ENCODE measurements around the gene RPS8. TPM values are rescaled to one million over a fixed set of nuclear protein-coding genes. Genes with fewer than 3 reads are reported as not detected.
A peak's percentile ranks its signal among the peaks of the same experiment; 100 is the strongest.
"Not testable (repeated sequence)": the region's sequence is repeated elsewhere in the genome, so short reads cannot be mapped to it uniquely, and the experiment has no call there.

RPS8 gene
- 1,000 to 10,000 TPM; 2,874 to 3,551 (median 2,984) TPM for polyA plus RNA-seq (ENCODE audit: insufficient read depth in 1 of 5, insufficient read length in 5 of 5, low replicate concordance in 1 of 5)
- long read RNA-seq, donor 1, transcript RPS8-205 (2 exons, 391 nt): minor isoform, 406 of 5,470 reads
- long read RNA-seq, donor 1, transcript RPS8-202 (6 exons, 881 nt): major isoform, 2,414 of 5,470 reads
- long read RNA-seq, donor 1, transcript RPS8-207 (5 exons, 1,115 nt): minor isoform, 625 of 5,470 reads
- long read RNA-seq, donor 1, transcript RPS8-203 (3 exons, 898 nt): minor isoform, 393 of 5,470 reads
- long read RNA-seq, donor 1, partial matches to known transcripts: 1,398 of 5,470 reads
- long read RNA-seq, donor 1, other reads (novel, unspliced or antisense): 172 of 5,470 reads
- long read RNA-seq, donor 2, transcript RPS8-207 (5 exons, 1,115 nt): minor isoform, 343 of 2,880 reads
- long read RNA-seq, donor 2, transcript RPS8-203 (3 exons, 898 nt): minor isoform, 80 of 2,880 reads
- long read RNA-seq, donor 2, transcript RPS8-205 (2 exons, 391 nt): minor isoform, 75 of 2,880 reads
- long read RNA-seq, donor 2, transcript RPS8-202 (6 exons, 881 nt): major isoform, 1,709 of 2,880 reads
- long read RNA-seq, donor 2, partial matches to known transcripts: 498 of 2,880 reads
- long read RNA-seq, donor 2, other reads (novel, unspliced or antisense): 147 of 2,880 reads
- long read RNA-seq, donor 3, transcript RPS8-207 (5 exons, 1,115 nt): minor isoform, 452 of 3,839 reads
- long read RNA-seq, donor 3, transcript RPS8-205 (2 exons, 391 nt): minor isoform, 328 of 3,839 reads
- long read RNA-seq, donor 3, transcript RPS8-203 (3 exons, 898 nt): minor isoform, 367 of 3,839 reads
- long read RNA-seq, donor 3, transcript RPS8-202 (6 exons, 881 nt): major isoform, 1,432 of 3,839 reads
- long read RNA-seq, donor 3, partial matches to known transcripts: 1,136 of 3,839 reads
- long read RNA-seq, donor 3, other reads (novel, unspliced or antisense): 96 of 3,839 reads
- long read RNA-seq, donor 4, transcript RPS8-203 (3 exons, 898 nt): minor isoform, 224 of 2,704 reads
- long read RNA-seq, donor 4, transcript RPS8-205 (2 exons, 391 nt): minor isoform, 223 of 2,704 reads
- long read RNA-seq, donor 4, transcript RPS8-207 (5 exons, 1,115 nt): minor isoform, 418 of 2,704 reads
- long read RNA-seq, donor 4, transcript RPS8-202 (6 exons, 881 nt): major isoform, 1,029 of 2,704 reads
- long read RNA-seq, donor 4, partial matches to known transcripts: 679 of 2,704 reads
- long read RNA-seq, donor 4, other reads (novel, unspliced or antisense): 104 of 2,704 reads
- long read RNA-seq, donor 5, transcript RPS8-205 (2 exons, 391 nt): minor isoform, 211 of 5,260 reads
- long read RNA-seq, donor 5, transcript RPS8-202 (6 exons, 881 nt): major isoform, 2,703 of 5,260 reads
- long read RNA-seq, donor 5, transcript RPS8-207 (5 exons, 1,115 nt): minor isoform, 542 of 5,260 reads
- long read RNA-seq, donor 5, transcript RPS8-203 (3 exons, 898 nt): minor isoform, 240 of 5,260 reads
- long read RNA-seq, donor 5, partial matches to known transcripts: 1,348 of 5,260 reads
- long read RNA-seq, donor 5, other reads (novel, unspliced or antisense): 162 of 5,260 reads
- long read RNA-seq, donor 6, transcript RPS8-202 (6 exons, 881 nt): major isoform, 2,635 of 4,543 reads
- long read RNA-seq, donor 6, transcript RPS8-203 (3 exons, 898 nt): minor isoform, 156 of 4,543 reads
- long read RNA-seq, donor 6, transcript RPS8-205 (2 exons, 391 nt): minor isoform, 173 of 4,543 reads
- long read RNA-seq, donor 6, transcript RPS8-207 (5 exons, 1,115 nt): minor isoform, 522 of 4,543 reads
- long read RNA-seq, donor 6, partial matches to known transcripts: 873 of 4,543 reads
- long read RNA-seq, donor 6, other reads (novel, unspliced or antisense): 144 of 4,543 reads
- long read RNA-seq, donor 7, transcript RPS8-202 (6 exons, 881 nt): major isoform, 754 of 1,367 reads
- long read RNA-seq, donor 7, transcript RPS8-205 (2 exons, 391 nt): minor isoform, 39 of 1,367 reads
- long read RNA-seq, donor 7, transcript RPS8-203 (3 exons, 898 nt): minor isoform, 43 of 1,367 reads
- long read RNA-seq, donor 7, transcript RPS8-207 (5 exons, 1,115 nt): minor isoform, 167 of 1,367 reads
- long read RNA-seq, donor 7, partial matches to known transcripts: 290 of 1,367 reads
- long read RNA-seq, donor 7, other reads (novel, unspliced or antisense): 57 of 1,367 reads
- long read RNA-seq, donor 8, transcript RPS8-203 (3 exons, 898 nt): minor isoform, 134 of 1,986 reads
- long read RNA-seq, donor 8, transcript RPS8-207 (5 exons, 1,115 nt): minor isoform, 231 of 1,986 reads
- long read RNA-seq, donor 8, transcript RPS8-202 (6 exons, 881 nt): major isoform, 979 of 1,986 reads
- long read RNA-seq, donor 8, transcript RPS8-205 (2 exons, 391 nt): minor isoform, 135 of 1,986 reads
- long read RNA-seq, donor 8, partial matches to known transcripts: 423 of 1,986 reads
- long read RNA-seq, donor 8, other reads (novel, unspliced or antisense): 58 of 1,986 reads

DNA sequence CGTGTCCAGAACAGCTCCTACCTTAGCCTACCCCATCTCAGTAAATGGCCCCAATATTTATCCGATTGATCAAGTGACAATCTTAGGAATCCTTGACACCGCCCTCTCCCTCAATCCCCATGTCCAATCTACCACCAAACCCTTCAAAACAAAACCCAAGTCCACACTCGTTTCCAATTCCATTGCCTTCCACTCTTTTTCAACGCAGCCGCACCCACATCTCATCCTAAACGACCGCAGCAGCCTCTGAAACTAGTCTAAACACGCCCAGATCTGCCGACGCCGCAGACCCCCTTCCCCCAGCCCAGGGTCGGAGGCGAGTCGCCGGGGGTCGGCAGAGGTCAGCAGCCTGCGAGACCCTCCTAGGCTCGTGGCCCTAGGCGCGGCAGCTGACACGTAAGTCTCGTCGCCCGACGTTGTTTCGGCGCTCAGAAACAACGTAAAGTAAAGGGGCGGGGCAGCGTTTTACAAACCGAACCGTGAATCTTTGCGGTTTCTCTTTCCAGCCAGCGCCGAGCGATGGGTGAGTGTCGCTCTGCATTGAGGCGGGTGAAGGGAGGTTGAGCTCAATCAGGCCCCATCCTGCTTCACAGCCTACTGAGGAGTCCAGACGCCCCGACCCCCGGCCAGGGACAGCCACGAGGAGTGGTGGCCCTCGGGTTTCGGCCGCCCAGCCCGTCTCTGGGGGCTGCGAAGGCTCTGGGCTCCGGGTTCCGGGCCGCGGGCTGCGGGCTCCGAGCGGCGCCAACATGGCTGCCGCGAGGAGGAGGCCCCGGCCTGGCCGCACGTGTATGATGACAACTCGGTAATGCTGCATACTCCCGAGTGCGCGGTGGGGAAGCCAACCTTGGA is at the start of gene RPS8:
TSS of gene RPS8 (plus strand) at position 463 of the 852 bp plus-strand sequence. CDS start at position 520, 57 bp downstream.
- DNase-seq: peak; percentile 94

DNA sequence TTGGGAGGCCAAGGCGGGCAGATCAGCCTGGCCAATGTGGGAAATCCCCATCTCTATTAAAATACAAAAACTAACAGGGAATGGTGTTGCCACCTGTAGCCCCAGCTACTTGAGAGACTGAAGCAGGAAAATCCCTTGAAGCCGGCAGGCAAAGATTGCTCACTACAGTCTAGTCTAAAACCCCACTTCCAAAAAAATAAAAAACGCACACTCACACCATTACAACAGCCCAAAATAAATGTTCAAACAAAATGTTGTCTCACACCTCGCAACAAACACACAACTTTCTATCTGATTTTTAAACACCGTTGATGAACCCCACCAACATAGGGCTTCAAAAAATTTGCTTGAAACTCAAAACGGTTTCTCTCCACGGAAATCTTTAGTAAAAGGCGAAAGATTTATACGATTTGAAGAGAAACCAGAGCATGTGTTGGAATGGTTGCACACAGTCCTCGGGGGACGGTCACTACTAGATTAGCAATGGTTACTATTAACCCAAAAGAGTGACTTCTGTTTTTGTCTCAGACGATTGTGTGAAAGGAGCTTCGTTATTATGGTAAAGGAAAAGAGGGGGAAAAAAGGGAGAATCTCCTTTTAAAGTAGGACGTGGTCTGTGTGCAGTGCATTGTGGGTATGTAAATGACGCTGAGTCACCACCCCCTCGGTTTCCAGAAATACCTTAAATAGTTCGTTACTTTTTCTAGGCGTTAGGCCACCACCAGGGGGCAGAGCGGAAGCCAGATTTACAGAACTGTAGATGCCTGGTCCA is 44.4 kb upstream of the RPS8 start, which contains the start of gene RNU5D-1:
TSS of gene RNU5D-1 (minus strand) at position 430 of the 772 bp plus-strand sequence.
- peak; percentile 93 to 96 for DNase-seq

DNA sequence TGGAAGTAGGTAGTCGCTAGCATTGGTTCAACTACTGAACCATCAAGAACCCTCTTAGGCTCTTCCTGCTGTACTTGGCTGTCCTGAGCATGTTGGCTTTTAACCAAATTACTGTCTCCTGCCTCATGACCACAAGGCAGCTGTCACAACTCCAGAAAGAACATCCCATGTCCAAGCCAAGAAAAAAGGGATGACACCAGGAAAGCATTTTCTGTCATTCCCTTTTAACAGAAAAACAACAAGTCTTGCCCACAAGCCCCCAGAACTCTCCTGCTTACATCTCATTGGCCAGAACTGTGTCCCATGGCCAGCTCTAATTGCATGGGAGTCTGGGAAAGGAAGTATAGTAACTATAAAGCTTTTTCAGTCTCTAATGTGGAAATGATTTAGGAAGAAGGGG is 42.0 kb upstream of the RPS8 start:
- DNase-seq: no peak

DNA sequence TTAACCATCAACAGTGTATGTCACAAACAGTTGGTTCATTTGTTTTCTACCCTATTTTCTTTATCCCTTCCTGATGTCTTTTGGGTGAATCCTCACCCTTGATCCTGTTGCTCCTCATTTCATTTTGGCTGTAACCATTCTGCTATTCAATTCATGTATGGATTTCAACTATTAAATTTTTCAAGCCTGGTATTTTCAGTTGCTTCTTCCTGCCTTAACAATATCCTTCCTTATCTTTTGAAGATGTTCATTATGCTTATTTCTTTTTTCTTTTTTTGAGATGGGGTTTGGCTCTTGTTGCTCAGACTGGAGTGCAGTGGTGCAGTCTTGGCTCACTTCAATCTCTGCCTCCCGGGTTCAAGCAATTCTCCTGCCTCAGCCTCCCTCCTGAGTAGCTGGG is 41.6 kb upstream of the RPS8 start:
- no peak for DNase-seq

DNA sequence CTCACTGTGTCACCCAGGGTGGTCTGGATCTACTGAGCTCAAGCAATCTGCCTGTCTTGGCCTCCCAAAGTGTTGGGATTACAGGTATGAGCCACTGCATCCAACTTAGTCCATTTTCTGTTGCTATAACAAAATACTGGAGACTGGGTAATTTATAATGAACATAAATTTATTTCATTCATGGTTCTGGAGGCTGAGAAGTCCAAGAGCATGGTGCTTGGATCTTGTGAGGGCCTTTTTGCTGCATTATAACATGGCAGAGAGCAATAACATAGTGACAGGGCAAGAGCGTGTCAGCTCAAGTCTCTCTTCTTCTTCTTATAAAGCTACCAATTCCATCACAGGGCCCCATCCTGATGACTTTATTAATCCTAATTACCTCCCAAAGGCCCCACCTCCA is 39.3 kb upstream of the RPS8 start:
- DNase-seq: no peak

DNA sequence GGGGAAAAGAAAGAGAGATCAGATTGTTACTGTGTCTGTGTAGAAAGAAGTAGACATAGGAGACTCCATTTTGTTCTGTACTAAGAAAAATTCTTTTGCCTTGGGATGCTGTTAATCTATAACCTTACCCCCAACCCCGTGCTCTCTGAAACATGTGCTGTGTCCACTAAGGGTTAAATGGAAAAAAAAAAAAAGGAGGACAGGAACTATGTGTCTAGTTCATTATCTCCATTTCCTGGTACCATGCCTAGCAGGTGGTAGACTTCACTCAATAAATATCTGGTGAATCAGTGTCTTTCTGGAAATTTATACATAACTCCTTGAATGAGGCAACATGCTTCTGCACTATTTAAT is 36.4 kb upstream of the RPS8 start:
- not testable (repeated sequence) for DNase-seq

DNA sequence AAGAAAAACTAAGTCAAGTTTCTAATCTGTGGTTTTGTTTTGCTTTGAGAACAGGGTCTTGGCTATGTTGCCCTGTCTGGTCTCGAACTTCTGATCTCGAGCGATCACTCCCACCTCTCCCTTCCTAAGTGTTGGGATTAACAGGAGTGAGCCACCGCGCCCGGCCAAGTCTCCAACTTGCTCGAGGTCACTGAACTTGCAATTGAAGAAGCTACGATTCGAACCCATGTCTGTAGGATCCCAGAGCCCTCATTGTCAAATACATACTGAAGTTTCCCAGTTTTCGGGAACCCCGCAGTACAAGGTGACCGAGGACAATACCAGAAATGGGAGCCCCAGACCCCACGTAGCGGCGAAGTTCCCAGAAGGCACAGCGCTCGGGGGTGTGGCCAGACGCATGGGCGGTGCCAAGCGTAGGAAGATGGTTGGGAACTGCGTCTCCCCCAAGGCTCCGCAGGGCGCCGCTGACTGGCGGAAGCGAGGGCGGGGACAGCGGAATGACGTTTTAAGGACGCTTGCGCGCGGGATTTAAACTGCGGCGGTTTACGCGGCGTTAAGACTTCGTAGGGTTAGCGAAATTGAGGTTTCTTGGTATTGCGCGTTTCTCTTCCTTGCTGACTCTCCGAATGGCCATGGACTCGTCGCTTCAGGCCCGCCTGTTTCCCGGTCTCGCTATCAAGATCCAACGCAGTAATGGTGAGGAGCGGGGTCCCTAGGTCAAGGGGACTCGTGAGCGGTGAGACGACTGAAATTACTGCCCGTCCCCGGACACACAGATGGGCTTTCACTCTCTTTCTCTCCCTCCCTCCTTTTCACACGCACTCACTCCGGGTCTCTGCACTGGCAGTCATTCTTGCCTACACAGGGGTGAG is 35.8 kb upstream of the RPS8 start, which contains the start of gene KIF2C:
TSS of gene KIF2C (plus strand) at position 531 of the 872 bp plus-strand sequence. CDS start at position 627, 96 bp downstream.
- DNase-seq: peak; percentile 97

DNA sequence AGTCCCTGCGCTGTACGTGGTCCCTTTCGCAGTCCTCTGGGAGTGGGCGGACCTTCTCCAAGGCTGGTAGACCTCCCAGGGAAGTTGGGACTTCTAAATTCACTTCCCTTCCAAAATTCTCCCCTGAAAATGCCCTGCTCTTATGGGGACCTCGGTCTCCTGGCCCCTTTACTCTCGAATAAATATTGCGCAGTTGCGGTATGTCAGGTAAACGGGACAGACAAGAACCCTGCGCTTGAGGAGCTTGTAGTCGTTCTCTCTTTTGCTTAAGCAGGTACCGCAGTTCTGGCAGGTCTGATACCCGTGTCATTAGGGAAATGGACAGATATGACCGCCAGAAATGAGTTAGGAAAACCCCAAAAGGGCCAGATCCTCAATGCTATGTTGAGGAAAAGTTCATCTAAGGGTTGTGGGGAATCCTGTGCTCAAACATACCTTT is 35.1 kb upstream of the RPS8 start:
- DNase-seq: no peak

DNA sequence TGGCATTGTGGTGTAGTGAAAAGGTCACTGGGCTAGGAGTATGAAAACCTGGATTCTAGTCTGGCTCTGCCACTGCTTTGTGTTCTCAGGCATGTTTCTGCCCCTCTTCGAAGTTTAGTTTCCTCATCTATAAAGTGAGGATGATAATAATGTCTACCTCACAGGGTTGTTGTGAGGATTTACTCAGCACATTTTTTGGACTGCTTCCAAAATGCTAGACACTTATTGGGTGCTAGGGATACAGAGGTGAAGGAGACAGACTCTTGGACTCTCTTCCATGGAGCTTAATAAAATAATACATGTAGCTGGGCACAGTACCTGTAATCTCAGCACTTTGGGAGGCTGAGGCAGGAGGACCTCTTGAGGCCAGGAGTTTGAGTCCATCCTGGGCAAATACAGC is 32.1 kb upstream of the RPS8 start:
- DNase-seq: no peak

DNA sequence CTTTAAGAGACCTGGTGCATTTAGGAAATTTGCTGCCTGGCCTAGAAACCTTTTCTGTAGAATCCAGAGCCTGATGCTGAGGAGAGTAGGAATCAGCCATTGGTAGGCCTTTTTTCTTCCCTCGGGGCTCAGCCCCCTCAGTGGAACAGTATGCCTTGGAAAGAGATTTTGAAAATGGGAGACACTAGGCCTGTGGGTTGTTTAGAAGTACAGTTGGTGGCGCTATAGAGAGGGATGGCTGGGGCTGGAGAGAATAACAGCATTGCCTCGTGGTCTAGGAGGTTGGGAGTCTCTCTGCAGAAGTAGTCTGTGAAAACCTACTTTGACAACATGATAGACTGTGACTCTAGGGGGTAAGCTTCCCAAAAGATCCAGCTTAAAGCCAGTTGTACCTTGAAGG is 27.5 kb upstream of the RPS8 start:
- no peak for DNase-seq

DNA sequence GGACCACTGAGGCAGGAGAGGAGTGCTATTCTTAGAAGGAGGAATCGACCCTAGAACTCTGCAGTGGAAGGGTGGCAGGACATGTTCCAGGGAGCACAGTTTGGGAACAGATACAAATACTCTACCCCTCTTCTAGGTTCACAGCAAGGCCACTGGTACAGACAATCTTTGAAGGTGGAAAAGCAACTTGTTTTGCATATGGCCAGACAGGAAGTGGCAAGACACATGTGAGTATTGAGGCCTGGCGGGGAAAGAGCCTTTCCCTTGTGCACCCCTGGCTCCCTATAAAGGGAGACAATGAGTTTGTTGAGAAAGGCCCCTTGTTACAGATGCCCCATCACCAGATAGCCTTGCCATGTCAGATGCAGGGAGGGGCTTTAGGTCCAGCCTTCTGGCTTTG is 17.9 kb upstream of the RPS8 start:
- DNase-seq: no peak

DNA sequence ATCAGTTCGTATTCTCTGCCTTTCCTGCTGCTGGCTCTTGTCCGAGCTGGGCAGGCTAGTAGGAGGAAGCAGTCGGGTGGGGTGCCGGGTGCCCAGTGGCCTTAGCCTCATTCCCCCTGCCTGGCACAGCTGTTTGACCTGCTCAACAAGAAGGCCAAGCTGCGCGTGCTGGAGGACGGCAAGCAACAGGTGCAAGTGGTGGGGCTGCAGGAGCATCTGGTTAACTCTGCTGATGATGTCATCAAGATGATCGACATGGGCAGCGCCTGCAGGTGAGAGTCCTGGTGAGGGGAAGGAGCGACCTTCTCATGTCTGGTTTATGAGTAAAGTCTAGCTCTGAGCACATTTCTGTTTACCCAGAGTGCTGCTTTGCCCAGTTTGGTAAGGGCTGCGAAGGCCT is 16.3 kb upstream of the RPS8 start:
- no peak for DNase-seq

DNA sequence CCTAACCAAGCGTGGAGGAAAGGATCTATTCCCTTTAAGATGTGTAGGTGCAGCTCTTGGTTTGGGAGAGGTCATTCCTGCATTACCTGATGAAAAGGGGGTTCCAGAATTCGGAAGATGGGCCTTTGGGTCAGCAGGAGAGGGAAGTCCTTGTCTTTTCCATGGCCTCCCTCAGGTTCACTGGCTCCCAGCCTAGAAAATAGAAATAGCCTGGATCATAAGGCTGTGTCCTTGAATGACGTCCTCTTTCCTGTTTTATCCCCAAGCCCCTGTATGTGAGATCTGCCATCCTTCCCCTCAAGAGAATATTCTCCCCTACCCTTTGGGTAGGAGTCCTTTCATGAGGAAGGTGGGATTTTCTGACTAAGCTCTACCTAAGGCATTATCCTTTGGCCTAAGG is 14.5 kb upstream of the RPS8 start:
- no peak for DNase-seq

DNA sequence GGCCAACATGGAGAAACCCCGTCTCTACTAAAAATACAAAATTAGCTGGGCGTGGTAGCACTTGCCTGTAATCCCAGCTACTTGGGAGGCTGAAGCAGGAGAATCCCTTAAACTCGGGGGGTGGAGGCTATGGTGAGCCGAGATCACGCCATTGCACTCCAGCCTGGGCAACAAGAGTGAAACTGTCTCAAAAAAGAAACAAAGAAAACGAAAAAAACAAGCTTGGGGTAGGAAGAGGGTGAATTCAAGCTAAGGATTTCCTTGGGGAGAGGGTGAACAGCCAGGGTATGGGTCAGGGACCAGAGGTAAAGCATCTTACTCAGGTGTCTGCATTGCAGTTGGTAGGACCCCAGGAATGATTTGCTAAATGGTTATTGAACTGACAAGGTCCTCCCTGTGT is 8.9 kb upstream of the RPS8 start:
- not testable (repeated sequence) for DNase-seq

DNA sequence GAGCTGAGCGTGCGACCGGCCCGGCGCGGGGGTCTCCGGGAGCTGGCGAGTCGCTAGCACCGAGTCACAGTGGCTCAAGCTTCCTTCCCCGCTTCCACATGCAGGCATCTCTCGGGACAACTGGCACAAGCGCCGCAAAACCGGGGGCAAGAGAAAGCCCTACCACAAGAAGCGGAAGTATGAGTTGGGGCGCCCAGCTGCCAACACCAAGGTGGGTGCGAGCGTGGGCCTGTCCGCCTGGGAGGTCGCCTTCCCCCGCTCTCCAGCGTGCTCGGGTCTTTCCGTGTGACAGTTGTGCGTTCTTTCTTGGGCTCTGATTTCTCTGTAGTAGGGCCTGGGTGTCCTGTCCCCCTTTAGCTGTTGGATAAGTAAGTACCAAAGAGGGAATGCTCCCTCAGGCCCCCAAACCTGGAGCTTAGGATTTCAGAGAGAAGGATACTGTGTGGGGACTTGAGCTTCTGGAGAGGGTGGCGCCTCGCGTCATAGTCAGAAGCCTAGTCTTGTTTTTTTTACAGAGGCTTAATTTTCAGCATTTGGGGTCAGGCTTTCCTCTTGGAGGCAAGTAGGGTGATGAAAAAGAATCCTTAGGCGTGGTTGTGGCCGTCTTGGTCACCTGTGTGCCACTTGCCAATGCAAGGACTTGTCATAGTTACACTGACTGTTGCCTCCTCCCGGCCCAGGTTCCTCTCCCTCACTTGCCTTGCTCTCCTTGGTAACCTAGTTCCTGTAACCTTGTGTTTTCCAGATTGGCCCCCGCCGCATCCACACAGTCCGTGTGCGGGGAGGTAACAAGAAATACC is 790 bp downstream of the RPS8 start:
- no peak for DNase-seq
